IPS DF 19.7 (cell line): ENCODE results near the gene OR2A2.

Source experiments
- DNase-seq: peaks from one replicate; pipeline ENCODE4 v3.0.0-alpha.2; 2013; ENCODE audit warnings: low read depth, low spot score

OR2A2 gene

DNA sequence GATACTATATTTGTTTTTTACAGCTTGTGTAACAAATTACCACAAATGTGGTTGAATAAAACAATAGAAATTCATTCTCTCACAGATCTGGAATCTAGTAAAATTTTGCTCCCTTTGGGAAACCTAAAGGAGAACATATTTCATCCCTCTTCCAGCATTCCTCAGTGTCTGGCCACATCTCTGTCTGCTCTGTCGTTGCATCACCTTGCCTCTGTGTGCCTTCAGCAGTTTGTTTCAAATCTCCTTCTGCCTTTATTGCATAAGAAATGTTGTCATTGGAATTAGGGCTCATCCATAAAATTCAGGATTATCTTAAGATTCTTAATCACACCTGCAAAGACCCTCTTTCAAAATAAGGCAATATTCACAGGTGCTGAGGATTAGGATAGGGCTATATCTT lies 28.1 kb downstream of the OR2A2 start:
- DNase-seq: no peak

GRCh38 chr7:144142187-144142586 lies 32.8 kb downstream of the OR2A2 start:
- DNase-seq: no peak

GRCh38 chr7:144144426-144144825 lies 35.0 kb downstream of the OR2A2 start:
- DNase-seq: no peak

DNA sequence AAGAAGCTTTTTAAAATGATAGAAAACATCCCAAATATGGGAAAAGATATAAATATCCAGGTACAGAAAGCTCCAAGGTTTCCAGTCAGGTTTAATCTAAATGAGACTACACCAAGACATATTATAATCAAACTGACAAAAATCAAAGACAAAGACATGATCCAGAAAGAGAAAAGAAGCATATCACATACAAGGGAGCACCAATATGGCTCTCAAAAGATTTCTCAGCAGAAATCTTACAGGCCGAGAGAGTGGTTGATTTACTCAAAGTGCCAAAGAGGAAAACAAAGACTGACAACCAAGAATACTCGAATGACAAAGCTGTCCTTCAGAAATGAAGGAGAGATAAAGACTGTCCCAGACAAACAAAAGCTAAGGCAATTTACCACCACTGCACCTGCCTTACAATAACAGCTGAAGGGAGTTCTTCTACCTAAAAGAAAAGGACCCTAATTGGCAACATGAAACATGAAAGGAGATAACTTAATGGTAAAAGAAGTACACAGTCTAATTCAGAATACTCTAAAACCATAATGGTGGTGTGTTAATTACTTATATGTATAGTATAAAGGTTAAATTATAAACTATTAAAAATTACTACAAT lies 38.9 kb downstream of the OR2A2 start:
- no peak for DNase-seq

- DNase-seq: no peak
Measured at GRCh38 chr7:144158861-144159260, 49.5 kb downstream of the OR2A2 start.
